Calu3 (cell line): ENCODE measurements around the gene PTCD2. TPM values are rescaled to one million over a fixed set of nuclear protein-coding genes. Genes with fewer than 3 reads are reported as not detected.

ENCODE experiments used
- BruUV-seq: library from RNA; stranded (reverse); fragments of 400-500 nt; replicated peaks from 2 replicates; lab custom pipeline; 2021; lab: Mats Ljungman, UMichigan
- CTCF ChIA-PET: fragments of 300-600 bp; sonication (Branson Sonifier 250); formaldehyde crosslinking; loops from one replicate; lab custom pipeline; 2022; ENCODE audit warnings: antibody characterized with exemption; lab: Charles Lee
- DNase-seq: peaks from one replicate; pipeline ENCODE4 v3.0.0; 2022
- H3K27ac Mint-ChIP-seq: one replicate; pipeline ENCODE4 v1.8.0; 2022; ENCODE audit warnings: mixed read lengths; ENCODE audit not compliant: unreplicated experiment
- H3K27me3 Mint-ChIP-seq: one replicate; pipeline ENCODE4 v1.8.0; 2022; ENCODE audit warnings: mixed read lengths; ENCODE audit not compliant: unreplicated experiment
- H3K36me3 Mint-ChIP-seq: one replicate; pipeline ENCODE4 v1.8.0; 2022; ENCODE audit warnings: mild to moderate bottlenecking, moderate library complexity, mixed read lengths; ENCODE audit not compliant: insufficient read depth, unreplicated experiment
- H3K4me1 Mint-ChIP-seq: one replicate; pipeline ENCODE4 v1.8.0; 2022; ENCODE audit warnings: mild to moderate bottlenecking, low read depth, mixed read lengths; ENCODE audit not compliant: unreplicated experiment
- H3K4me3 Mint-ChIP-seq: one replicate; pipeline ENCODE4 v1.8.0; 2022; ENCODE audit warnings: mild to moderate bottlenecking, low read depth, moderate library complexity, mixed read lengths; ENCODE audit not compliant: unreplicated experiment
- H3K9me3 Mint-ChIP-seq: one replicate; pipeline ENCODE4 v1.8.0; 2022; ENCODE audit warnings: low read depth, mixed read lengths; ENCODE audit not compliant: unreplicated experiment
- intact Hi-C: fragments of 100-400 bp; cut with micrococcal nuclease; formaldehyde crosslinking; loops from one replicate; pipeline ENCODE4 v1.10.0; 2022; ENCODE audit not compliant: unreplicated experiment
- total RNA-seq: library from RNA; stranded (reverse); gene quantifications from 2 replicates; pipeline ENCODE4 v1.2.3, GENCODE V29; 2022
- TF ChIP-seq, protein P1 (sequence below): fragments of 200-600 bp; IDR thresholded peaks from one replicate; pipeline ENCODE4 v1.8.0; 2022; ENCODE audit warnings: antibody characterized with exemption; ENCODE audit not compliant: unreplicated experiment

Gene PTCD2
- total RNA-seq, 1 experiment from 2014 or later, result 14.3 TPM

DNA sequence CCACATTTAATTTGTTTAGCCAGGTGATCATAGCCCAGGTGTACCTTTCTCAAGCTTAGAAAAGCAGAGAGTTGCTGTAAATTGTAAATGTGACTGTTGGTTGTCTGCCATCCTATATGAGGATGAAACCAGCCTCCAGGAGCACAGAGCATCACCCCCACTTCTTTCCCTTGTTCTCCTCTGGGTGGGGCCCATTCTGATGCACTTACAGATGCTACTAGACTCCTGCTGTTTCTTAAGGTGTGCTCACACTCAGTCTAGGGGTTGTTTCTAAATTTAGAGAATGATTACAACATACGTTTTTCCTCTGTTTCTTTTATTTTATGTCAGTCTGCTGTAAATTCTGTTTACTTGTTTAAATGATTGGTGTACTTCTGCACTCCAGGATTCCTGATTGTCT is 10.5 kb downstream of the PTCD2 start:
- TF ChIP-seq, protein P1, sequence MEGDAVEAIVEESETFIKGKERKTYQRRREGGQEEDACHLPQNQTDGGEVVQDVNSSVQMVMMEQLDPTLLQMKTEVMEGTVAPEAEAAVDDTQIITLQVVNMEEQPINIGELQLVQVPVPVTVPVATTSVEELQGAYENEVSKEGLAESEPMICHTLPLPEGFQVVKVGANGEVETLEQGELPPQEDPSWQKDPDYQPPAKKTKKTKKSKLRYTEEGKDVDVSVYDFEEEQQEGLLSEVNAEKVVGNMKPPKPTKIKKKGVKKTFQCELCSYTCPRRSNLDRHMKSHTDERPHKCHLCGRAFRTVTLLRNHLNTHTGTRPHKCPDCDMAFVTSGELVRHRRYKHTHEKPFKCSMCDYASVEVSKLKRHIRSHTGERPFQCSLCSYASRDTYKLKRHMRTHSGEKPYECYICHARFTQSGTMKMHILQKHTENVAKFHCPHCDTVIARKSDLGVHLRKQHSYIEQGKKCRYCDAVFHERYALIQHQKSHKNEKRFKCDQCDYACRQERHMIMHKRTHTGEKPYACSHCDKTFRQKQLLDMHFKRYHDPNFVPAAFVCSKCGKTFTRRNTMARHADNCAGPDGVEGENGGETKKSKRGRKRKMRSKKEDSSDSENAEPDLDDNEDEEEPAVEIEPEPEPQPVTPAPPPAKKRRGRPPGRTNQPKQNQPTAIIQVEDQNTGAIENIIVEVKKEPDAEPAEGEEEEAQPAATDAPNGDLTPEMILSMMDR, result no peak
- H3K36me3 Mint-ChIP-seq, result peaks cover 8% of the 10 kb centered on the region
- no peak overlapping the region for H3K27ac Mint-ChIP-seq
- H3K9me3 Mint-ChIP-seq, result no peaks in the 10 kb centered on the region
- no peak for DNase-seq
- CTCF ChIA-PET, result no interaction called here
- no peaks in the 10 kb centered on the region for H3K4me1 Mint-ChIP-seq
- no peak overlapping the region for H3K4me3 Mint-ChIP-seq
- H3K27me3 Mint-ChIP-seq, result no peaks in the 10 kb centered on the region
- intact Hi-C loops, result no loop called here
- BruUV-seq, result no TSS peak

DNA sequence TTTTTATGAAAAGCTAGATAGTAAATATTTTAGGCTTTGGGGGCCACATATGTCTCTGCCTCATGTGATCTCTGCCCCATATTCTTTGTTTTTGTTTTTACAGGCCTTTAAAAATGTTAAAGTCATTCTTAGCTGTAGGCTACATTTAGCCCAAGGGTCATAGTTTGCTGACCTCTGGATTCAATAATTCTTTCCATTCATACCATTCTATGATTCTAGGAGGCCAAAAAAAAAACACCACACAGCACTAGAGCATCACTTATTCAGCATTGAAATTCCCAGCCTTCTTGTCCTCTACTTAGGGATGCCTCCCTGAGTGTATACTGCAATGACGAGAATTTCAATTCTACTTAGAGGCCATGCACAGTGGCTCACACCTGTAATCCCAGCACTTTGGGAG is 17.0 kb downstream of the PTCD2 start:
- no peaks in the 10 kb centered on the region for H3K4me1 Mint-ChIP-seq
- CTCF ChIA-PET, result no interaction called here

DNA sequence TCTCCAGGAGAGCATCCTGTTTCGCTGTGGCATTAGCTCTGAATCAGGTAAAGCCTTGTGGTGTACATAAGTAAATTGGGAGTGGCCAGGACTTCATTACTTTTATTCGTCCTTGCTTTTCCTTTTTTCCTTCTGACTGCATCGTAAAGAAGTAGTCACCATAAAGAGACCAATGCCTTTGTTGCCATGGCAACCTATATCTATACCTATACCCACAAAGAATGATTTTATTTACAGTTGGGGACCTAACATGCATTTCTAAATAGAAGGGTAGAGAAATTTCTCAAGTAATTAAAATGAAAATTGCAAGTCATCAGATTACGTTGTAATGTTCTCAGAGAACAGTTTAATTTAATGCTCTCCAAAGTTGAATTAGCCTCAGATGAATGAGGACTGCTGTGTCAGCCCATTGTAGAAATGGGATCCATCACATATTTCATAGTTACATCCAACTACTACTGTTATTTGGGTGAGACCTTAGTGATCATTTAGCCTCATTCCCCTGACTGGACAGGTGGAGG is 18.6 kb downstream of the PTCD2 start:
- no TSS peak for BruUV-seq
- Mint-ChIP-seq H3K9me3 (no peaks in the 10 kb centered on the region), H3K27ac (no peak overlapping the region), H3K4me3 (no peak overlapping the region), H3K27me3 (no peaks in the 10 kb centered on the region), H3K36me3 (peaks cover 15% of the 10 kb centered on the region), H3K4me1 (no peaks in the 10 kb centered on the region)
- TF ChIP-seq, protein P1, result no peak
- CTCF ChIA-PET, result no interaction called here
- DNase-seq, result no peak
- intact Hi-C loops, result no loop called here

More for the DNA sequence above, 17.0 kb downstream of the PTCD2 start:
- Mint-ChIP-seq H3K27ac (no peak overlapping the region), H3K4me3 (no peak overlapping the region), H3K9me3 (no peaks in the 10 kb centered on the region), H3K27me3 (no peaks in the 10 kb centered on the region), H3K36me3 (peaks cover 15% of the 10 kb centered on the region)
- TF ChIP-seq, protein P1, result no peak
- BruUV-seq, result no TSS peak
- intact Hi-C loops, result no loop called here
- DNase-seq, result no peak

DNA sequence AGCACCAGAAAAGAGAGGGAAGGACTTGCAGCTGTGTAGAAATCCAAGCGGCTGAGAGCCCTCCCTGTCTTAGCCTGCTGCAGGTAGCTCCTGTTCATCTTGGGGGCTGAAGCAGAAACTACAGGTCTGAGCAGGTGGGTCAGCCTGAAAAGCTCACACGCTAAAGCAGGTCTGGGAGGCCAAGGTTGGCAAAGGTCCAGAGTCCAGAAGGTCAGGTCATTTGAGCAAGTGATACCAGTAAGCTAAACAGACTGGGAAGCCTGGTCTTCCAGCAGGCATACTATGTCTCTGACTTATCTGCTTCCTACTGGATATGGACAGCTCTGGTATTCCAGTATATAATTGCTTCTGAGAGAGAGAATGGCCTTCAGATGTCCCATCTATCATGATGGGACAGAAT is 26.2 kb downstream of the PTCD2 start:
- no peaks in the 10 kb centered on the region for H3K36me3 Mint-ChIP-seq
- BruUV-seq, result no TSS peak
- no peaks in the 10 kb centered on the region for H3K9me3 Mint-ChIP-seq
- intact Hi-C loops, result no loop called here
- CTCF ChIA-PET, result no interaction called here
- DNase-seq, result no peak
- no peak overlapping the region for H3K4me3 Mint-ChIP-seq
- H3K27ac Mint-ChIP-seq, result no peak overlapping the region
- peaks cover 26% of the 10 kb centered on the region for H3K4me1 Mint-ChIP-seq
- TF ChIP-seq, protein P1, result no peak
- no peaks in the 10 kb centered on the region for H3K27me3 Mint-ChIP-seq
